ENCODE data around the gene CACNA2D1.

CACNA2D1 gene

DNA sequence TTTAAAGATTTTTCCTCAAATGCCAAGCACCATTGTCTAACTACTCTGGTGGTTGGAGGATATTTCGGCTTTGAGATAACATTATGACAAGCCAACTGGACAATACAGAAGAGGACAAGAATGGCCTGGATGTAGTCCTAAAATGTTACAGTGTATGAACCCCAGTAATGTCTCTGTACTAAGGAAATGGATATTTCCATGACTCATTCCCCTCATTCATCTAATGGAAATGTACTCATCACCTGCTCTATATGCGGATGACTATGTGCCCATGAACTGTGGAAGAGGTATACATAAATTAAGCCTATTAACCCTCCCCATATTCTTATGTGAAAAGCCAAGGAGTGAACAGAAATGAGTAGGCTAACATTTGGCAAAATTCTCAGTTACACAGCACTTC is 207.9 kb downstream of the CACNA2D1 start:
- DNase-seq (ENCODE audit: low spot score) = no peak
- TF ChIP-seq, protein P1, sequence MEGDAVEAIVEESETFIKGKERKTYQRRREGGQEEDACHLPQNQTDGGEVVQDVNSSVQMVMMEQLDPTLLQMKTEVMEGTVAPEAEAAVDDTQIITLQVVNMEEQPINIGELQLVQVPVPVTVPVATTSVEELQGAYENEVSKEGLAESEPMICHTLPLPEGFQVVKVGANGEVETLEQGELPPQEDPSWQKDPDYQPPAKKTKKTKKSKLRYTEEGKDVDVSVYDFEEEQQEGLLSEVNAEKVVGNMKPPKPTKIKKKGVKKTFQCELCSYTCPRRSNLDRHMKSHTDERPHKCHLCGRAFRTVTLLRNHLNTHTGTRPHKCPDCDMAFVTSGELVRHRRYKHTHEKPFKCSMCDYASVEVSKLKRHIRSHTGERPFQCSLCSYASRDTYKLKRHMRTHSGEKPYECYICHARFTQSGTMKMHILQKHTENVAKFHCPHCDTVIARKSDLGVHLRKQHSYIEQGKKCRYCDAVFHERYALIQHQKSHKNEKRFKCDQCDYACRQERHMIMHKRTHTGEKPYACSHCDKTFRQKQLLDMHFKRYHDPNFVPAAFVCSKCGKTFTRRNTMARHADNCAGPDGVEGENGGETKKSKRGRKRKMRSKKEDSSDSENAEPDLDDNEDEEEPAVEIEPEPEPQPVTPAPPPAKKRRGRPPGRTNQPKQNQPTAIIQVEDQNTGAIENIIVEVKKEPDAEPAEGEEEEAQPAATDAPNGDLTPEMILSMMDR (IDR thresholded peaks at IDR 0.05; ENCODE audit: borderline replicate concordance, control extremely low read depth, extremely low read depth, insufficient read depth, missing control alignments) = no peak
- in situ Hi-C loops (cut with MboI; ENCODE audit: low sequenced_read_pairs, unreplicated experiment) = loop anchor here (10.0 kb wide), 1 partner anchor 339 kb away; no protein-coding TSS in a partner anchor

DNA sequence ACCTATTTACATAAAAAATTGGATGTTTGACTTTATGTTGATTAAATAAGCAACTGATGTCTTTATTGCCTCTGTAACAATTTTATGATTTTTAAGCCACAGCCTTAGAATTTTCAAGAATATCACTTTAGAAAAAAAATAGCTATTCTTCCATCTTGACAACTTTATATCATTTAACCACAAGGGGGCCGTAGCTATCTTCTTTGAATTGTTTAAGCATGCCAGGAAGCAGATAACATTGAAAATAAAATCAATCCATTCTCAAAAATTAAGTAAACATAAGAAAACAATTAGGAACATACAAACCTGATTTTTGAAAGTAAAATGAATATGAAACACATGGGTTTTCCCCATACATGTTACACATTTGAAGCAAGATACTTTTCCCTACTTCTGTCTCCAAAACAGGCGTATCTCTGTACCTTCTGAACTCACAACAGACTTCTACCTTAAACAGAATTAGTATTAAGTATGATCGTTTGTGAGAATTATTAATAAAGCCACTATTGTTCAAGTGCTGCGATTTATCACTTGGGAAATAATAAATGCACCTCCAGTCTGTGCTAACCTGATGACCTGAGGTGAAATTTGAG is 209.0 kb downstream of the CACNA2D1 start:
- in situ Hi-C loops (cut with MboI; ENCODE audit: low sequenced_read_pairs, unreplicated experiment) = loop anchor here (10.0 kb wide), 1 partner anchor 340 kb away; no protein-coding TSS in a partner anchor
- DNase-seq (ENCODE audit: low spot score) = peak; percentile 12
- TF ChIP-seq, protein P1 (IDR thresholded peaks at IDR 0.05; ENCODE audit: borderline replicate concordance, control extremely low read depth, extremely low read depth, insufficient read depth, missing control alignments) = peak; percentile 12

DNA sequence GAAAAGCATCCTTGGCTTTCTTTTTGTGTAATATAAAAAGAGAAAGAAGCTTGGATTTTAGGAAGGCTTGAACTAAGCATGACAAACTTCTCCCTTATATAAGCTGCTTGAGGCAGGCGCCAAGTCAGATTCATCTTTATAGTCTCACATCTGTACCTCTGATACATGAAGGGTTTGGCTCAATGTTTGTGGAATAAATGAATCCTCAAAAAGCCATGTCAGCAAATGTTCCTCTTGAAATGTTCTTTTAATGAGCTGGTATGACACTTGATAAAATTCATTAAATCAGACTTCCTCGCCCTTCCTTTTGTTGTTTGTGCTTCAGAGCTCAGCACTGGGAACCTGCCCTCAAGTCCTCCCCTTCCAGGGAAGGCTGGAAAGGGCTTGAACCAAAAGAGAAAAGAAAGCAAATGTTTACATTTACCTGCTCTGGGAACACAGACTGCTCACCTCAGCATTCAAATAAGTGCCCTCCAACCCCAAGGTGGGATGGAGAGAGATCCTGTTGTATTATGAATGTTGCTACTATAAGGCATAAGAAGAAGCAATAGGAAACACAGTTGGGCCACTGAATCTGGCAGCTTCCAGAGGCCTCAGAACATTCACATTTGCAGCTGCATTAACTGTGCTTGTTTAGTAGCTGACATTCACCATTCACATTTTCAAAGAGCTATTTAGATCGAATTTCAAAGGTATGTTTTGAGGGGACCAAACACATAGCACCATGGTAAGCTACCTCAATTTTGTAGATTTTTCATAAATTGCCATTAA is 212.6 kb downstream of the CACNA2D1 start:
- TF ChIP-seq, protein P1 (IDR thresholded peaks at IDR 0.05; ENCODE audit: borderline replicate concordance, control extremely low read depth, extremely low read depth, insufficient read depth, missing control alignments) = no peak
- in situ Hi-C loops (cut with MboI; ENCODE audit: low sequenced_read_pairs, unreplicated experiment) = loop anchor here (10.0 kb wide), 1 partner anchor 344 kb away; no protein-coding TSS in a partner anchor
- DNase-seq (ENCODE audit: low spot score) = no peak

DNA sequence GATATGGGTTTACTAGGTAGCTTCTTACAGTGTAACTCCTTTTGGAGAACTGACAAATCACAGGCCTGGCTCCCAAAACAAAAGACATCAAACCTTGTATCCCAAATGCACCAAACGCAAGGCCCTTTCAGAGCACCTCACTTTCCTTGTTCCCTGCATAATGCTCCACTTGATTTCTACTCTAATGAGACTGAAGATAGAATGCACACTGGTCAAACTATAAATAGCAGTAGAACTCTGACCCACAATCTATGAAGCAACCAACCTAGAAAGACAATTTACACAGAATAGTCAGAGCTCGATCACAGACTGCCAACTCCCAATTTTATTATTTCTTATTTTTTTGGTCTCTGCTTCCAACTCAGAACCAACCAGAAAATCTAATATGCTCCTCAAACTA is 214.4 kb downstream of the CACNA2D1 start:
- in situ Hi-C loops (cut with MboI; ENCODE audit: low sequenced_read_pairs, unreplicated experiment) = no loop called here
- TF ChIP-seq, protein P1 (IDR thresholded peaks at IDR 0.05; ENCODE audit: borderline replicate concordance, control extremely low read depth, extremely low read depth, insufficient read depth, missing control alignments) = no peak
- no peak for DNase-seq (ENCODE audit: low spot score)

DNA sequence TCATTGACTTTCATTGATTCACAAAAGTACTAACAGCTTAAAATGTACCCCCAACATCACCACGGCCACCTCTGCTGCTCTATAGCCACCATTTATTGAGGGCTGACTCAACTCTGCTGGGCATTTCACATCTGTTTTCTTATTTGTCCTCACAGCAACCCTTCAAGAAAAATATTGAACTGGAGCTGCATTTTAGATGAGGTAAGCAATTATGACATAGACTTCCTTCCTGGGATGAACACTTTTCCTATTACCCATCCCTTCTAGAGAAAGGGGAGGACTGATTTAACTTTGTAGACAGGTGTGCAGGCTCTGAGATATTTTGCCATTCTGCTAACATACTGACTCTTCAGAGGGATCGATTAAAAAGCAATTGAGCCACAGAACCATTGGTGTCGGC is 217.4 kb downstream of the CACNA2D1 start:
- TF ChIP-seq, protein P1 (IDR thresholded peaks at IDR 0.05; ENCODE audit: borderline replicate concordance, control extremely low read depth, extremely low read depth, insufficient read depth, missing control alignments) = no peak
- no peak for DNase-seq (ENCODE audit: low spot score)
- in situ Hi-C loops (cut with MboI; ENCODE audit: low sequenced_read_pairs, unreplicated experiment) = no loop called here

DNA sequence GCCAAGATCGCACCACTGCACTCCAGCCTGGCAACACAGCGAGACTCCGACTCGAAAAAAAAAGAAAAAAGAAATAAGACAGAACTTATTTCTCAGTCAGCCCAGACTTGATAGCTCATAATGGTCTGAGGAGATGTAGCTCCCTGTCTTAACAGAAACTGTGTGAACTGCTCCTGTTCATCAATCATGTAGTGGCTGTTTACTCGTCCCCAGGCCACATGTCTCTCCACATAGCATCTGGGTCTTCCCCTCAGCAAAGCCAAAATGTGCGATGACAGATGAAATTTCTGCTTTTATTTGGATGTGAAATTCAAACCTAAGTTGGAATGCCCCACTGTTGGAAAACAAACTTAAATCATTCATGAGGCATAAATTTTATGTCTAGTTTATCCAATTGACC is 219.0 kb downstream of the CACNA2D1 start:
- DNase-seq (ENCODE audit: low spot score) = no peak
- TF ChIP-seq, protein P1 (IDR thresholded peaks at IDR 0.05; ENCODE audit: borderline replicate concordance, control extremely low read depth, extremely low read depth, insufficient read depth, missing control alignments) = no peak
- in situ Hi-C loops (cut with MboI; ENCODE audit: low sequenced_read_pairs, unreplicated experiment) = no loop called here

Data from GM13976 (cell line).